Glomerular visceral epithelial cell (primary cell): Measurements from ENCODE around the gene DCTN3.

Experiments
- DNase-seq: peaks from one replicate; pipeline ENCODE4 v3.0.0-alpha.2; 2016; ENCODE audit errors: extremely low spot score

The DCTN3 gene

DNA sequence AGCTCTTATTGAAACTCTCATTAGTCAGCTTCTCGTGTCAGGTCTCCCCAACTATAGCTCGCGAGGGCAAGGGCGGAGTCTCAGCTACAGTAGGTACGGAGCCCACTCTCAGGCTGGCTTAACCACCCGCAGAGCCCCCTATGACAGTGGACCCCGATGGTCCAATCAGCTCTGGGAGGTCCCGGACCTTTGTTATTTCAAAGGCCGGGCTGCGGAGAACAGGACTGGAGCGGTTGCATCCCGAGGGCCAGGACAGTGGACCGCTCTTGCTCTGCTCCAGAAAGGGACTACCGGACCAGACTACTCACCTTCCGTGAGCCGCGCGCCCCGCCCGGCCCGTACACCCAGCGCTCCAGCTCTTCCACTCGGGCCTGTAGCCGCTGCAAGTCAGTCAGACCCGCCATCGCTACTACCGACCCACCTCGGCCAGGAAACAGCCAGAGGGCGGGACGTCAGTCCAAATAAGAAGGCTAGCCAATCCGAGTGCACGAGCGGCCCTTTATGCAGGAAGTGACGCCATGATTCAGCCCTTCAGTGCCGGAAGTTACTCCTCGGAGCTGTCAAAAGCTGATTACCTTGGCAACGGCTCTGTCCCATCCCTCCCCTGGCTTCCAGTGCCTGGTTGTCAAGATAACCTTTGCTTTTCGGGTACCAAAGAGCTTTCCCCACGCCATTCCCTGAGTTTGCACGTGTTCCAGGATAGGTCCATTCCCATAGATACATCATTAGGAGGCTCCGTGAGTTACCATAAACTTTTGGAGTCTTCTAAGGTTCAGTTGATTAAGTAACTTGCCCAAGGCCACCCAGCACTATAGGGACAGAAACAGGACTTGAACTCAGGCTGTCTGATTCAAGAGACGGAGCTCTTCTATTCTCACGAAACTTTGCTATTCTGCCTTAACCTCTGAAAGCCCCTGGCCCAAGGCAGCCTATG lies at the start of gene DCTN3:
Gene DCTN3 (minus strand): TSS at position 435 of the 934 bp plus-strand sequence. CDS start 31 bp downstream, at position 404.
- peak; percentile 91 for DNase-seq

DNA sequence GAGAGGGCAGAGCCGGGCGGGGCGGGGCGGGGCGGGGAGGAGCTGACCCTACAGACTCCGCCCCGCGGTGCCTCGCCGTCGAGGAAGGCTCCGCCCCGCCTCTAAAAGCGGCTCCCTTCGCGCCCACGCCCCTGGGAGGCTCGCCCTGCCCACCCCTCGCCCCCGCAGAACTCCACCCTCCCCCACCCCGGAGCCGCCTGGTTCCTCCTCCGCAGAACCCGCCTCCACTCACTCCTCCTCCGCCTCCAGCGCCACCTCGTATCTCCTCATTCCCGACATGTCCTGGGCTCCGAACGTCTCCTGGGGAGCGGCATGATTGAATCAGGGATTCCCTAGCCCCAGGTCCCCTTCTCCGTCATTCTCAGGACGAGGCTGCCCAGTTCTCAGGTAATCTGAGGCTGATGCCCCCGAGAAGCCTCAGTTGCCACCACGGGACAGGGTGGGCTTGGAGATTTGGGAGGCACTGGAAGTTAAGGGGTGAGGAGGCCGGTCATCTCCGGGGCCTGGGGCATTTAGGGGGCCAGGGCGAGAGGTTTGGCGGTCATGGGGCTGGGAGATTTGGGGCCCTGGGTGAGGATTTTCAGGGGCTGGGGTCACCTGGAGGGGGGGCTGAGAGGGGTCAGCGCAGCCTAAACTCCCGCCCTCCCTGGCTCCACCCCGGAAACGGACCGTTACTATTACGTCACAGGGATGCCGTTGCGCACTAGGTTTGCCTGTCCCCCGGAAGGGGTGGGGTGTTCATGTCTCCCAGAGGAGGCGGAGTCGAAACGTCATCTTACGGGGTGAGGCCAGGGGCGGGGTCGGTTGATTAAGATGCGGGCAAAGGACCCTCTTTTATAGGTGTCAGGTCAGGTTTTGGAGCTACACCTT lies 45.3 kb upstream of the DCTN3 start:
- DNase-seq: peak; percentile 97

DNA sequence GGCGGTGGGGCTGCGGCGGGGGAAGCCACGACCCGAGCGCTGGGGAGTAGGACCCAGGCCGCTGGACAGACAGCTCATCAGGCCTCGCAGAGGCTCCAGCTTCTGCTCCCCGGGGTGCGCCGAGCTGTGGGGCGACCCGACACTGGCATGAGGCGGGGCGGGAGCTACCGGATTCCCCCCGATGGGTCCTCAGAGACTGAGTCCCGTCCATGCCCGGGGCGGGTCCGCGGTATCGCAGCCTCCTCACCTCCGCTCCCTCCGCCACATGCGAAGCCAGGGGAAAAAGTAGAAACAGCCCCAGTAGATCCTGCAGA lies 44.7 kb upstream of the DCTN3 start:
- no peak for DNase-seq

- peak; percentile 82 for DNase-seq
These were observed 44.2 kb upstream of the DCTN3 start for GRCh38 chr9:34664281-34665066.

- DNase-seq: no peak
These were observed 43.0 kb upstream of the DCTN3 start for GRCh38 chr9:34663303-34663605.

DNA sequence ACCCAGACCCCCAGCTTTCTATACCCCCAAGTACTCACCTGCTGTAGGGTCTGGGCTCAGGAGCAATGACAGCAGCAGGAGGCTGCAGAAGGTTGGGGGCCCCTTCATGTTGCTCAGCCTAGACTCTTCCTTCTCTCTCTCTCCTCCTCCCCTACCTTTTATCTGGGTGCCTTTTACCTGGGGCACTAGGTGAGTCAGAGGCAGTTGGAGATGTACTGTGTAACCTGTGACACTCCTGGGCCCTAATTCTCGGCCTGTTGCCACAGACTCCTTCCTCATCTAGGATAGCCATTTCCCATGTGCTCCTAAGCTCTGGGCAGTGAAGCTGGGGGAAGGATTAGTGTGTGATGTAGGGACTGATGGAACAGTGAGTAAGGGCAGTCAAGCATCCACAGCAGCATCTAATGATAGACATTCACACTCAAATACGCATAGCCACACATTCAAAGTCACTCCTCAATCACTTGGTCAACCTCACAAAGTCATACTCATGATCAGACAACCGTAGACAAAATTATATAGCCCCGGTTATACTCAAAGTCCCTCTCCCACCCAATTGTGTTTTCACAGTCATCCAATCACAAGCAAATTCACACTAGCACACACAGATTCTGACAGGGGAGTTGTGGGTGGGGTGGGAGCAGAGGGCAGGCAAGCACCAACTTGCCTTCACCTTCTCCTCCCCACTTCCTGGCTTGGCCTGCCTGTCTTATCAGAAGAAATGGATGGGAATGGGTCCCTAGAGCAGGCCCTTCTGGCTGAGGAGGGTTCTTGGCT lies 42.4 kb upstream of the DCTN3 start, which contains the start of gene CCL27:
Gene CCL27 (minus strand): TSS at position 132 of the 777 bp plus-strand sequence. CDS start 24 bp downstream, at position 108.
- DNase-seq: no peak

GRCh38 chr9:34659592-34660253 lies 39.4 kb upstream of the DCTN3 start:
- peak; percentile 69 for DNase-seq

DNA sequence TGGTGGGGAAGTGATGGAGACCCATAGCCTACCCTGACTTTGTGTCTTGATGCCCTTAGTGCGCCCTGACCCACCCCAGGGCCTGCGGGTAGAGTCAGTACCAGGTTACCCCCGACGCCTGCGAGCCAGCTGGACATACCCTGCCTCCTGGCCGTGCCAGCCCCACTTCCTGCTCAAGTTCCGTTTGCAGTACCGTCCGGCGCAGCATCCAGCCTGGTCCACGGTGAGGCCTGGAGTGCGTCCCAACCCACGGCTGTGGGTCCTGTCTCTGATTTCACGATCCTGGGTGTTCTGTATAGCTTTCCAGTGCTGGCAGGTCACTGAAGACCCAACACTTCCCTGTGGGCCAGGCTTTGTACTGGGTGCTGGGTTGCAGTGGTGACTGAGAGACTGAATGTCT lies 38.2 kb upstream of the DCTN3 start:
- no peak for DNase-seq

GRCh38 chr9:34656992-34657391 lies 36.7 kb upstream of the DCTN3 start:
- no peak for DNase-seq

DNA sequence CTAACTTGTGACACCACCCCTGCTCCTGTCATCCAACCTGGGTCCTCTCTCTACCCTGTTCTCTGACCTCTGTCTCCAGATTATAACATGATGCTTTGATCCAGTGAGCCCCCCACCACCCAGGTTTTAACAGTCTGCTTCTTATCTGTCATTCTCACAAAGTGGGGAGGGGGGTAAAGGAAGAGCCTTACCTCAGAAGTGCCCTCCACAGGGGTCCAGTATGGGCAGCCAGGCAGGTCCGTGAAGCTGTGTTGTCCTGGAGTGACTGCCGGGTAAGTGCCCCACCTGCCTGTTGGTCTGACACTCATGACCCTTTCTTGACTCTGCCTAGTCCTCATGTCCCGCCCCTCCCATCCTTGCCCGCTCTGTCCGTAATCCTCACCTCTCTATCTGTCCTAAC lies 35.1 kb upstream of the DCTN3 start:
- no peak for DNase-seq

- no peak for DNase-seq
These were observed 34.2 kb upstream of the DCTN3 start for GRCh38 chr9:34654323-34655051.

DNA sequence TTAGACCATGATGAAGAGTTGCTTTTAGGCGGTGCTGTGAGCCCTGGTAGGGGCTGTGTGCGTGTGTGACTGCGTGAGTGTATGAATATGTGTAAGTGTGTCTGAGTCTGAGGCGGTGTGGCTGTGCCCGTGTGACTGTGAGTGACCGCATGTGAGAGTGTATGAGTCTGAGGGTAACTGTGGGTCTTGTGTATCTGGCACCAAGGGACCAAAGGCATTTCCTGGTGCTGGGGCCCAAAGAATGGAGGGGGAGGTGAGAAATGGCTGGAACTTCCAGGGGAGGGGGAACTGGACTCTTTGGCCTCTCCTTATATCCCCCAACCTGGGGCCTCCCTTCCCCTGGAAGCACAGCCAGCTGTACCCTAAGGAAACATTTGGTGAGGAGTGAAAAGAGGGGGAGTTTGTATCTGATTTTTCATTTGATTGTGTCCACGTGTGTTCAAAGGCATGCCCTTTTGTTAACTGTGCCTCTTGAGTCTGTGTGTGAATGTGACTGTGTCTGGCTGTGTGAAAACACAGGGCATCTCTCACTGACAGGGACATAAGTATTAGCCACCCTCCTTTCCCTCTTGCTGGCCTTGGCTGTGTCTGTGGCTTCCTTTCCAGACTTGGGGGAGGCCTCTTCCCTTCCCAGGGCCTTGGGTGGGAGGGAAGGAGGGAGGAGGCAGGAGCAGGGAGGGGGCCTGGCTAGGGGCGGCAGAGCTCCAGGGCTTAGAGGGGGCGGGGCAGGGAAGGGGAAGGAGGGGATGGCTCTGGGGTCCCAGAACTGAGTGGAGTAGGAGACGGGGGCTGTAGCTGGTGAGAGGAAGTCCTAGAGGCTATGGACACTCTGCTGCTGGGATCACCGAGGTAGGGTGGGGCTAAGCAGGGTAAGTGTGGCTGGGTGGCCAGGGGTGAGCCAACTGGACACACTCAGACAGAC lies 33.1 kb upstream of the DCTN3 start:
- no peak for DNase-seq

GRCh38 chr9:34652602-34653000 lies 32.3 kb upstream of the DCTN3 start:
- no peak for DNase-seq

- peak; percentile 92 for DNase-seq
These were observed 31.7 kb upstream of the DCTN3 start, which contains the start of gene IL11RA for GRCh38 chr9:34651876-34652601. IL11RA (plus strand) TSS chr9:34652185; CDS start chr9:34655218, 3,033 bp downstream.

- DNase-seq: peak; percentile 57
These were observed 31.0 kb upstream of the DCTN3 start for GRCh38 chr9:34651321-34651720.

- DNase-seq: peak; percentile 75
These were observed 30.5 kb upstream of the DCTN3 start for GRCh38 chr9:34650816-34651215.

DNA sequence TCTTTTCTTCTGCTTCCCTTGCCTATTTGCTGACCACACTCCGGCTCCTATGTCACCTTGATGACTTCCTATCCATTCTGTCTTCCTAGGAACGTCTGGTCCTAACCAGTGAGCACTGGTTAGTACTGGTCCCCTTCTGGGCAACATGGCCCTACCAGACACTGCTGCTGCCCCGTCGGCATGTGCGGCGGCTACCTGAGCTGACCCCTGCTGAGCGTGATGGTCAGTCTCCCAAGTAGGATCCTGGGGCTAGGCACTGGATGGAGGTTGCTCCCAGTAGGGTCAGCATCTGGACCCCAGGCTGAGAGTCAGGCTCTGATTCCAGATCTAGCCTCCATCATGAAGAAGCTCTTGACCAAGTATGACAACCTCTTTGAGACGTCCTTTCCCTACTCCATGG lies 28.4 kb upstream of the DCTN3 start:
- DNase-seq: no peak

- DNase-seq: no peak
These were observed 27.4 kb upstream of the DCTN3 start for GRCh38 chr9:34647651-34648050.
